Left renal pelvis (tissue), 4 donors: ENCODE results near the gene AP1S3. TPM values are rescaled to one million over a fixed set of nuclear protein-coding genes. Genes with fewer than 3 reads are reported as not detected.
"Not testable (repeated sequence)": the region's sequence is repeated elsewhere in the genome, so short reads cannot be mapped to it uniquely, and the experiment has no call there.

Experiments used
- DNase-seq, 4 donors: peaks; one replicate each; pipeline ENCODE4 v3.0.0-alpha.2; 2013; ENCODE audit warnings: low read depth in 4 of 4, low spot score in 3 of 4
- polyA plus RNA-seq, 4 donors: library from polyadenylated mRNA; unstranded; fragments of 120-200 nt; gene quantifications; one replicate each; pipeline ENCODE4 v1.2.1, GENCODE V29; 2013; ENCODE audit not compliant: insufficient read length in 4 of 4

Gene AP1S3
- polyA plus RNA-seq, 4 donors = 1.3 to 17.8 (median 15.7) TPM

- DNase-seq = no peak
Observed at GRCh38 chr2:223854741-223855140, 17.4 kb upstream of the AP1S3 start.

DNA sequence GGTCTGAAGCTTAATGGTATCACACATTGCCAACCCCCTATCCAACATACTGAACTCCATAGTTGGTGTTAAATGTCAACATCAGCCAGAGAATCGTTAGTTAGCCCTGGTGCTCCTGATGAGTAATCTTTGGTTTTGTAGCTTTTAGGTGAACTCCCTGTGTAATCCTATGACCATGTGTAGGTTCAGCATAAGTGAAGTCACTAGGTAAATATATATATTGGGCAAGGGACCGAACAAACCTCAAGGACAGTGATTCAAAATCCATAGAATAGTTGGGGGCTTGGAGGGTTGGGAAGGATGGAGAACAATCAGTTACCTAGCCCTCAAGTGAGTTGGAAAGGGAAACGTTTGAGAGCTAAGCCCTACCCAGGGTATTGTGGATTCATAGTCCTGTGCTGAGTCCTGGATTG, 16.0 kb upstream of the AP1S3 start:
- no peak for DNase-seq

- no peak for DNase-seq
Observed at GRCh38 chr2:223852281-223852795, 15.0 kb upstream of the AP1S3 start.

- no peak for DNase-seq
Observed at GRCh38 chr2:223847410-223847809, 10.0 kb upstream of the AP1S3 start.

GRCh38 chr2:223846515-223846914, 9.1 kb upstream of the AP1S3 start:
- no peak for DNase-seq

GRCh38 chr2:223841436-223842190, 4.2 kb upstream of the AP1S3 start:
- no peak for DNase-seq

DNA sequence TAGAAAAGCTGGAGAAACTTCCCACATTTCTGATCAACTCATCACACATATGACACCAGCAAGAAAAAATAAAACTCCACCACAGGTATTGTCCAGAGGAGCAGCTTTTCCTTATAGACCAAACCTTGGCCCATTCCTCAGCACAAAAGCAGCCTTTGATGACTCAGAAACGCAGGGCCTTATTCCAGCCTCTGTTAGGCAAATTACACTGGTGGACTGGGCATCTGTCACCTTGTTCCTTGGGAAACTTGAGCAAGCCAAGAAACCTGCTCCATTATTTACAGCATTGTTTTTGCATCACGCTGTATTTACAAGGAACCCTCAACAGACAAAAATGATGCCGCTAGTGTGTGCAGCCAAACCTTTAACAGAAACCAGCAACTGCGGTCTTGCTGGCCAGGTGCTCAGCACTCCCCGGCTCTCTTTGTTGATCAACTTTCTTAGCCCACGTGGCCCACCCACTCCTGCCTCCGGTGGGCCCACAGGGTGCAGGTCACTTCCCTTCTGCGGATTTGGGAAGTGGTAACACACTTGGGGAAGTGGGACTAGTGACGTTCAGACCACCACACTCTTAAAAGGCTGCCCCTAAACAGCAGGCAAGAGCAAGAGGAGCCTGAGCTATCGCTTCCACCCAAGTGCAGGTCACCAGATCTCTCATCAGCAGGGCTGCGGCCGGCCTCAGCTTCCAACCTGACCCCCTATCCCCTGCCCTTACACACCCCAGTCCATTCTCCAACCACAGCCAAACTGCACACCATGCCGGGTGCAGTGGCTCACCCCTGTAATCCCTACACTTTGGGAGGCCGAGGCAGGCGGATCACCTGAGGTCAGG, 1.5 kb downstream of the AP1S3 start:
- no peak for DNase-seq

DNA sequence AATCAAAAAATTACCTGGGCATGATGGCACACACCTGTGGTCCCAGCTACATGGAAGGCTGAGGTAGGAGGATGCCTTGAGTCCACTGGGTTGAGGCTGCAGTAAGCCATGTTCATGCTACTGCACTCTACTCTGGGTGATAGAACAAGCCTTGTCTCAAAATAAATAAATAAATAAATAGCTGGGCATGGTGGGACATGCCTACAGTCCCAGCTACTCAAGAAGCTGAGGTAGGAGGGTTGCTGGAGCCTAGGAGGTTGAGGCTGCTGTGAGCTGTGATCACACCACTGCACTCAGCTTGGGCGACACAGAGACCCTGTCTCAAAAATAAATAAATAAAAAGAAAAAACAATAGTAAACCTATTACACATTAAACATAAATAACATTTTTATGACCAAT, 3.0 kb downstream of the AP1S3 start:
- DNase-seq = no peak

- DNase-seq = no peak
Observed at GRCh38 chr2:223832241-223832903, 5.0 kb downstream of the AP1S3 start.

- no peak for DNase-seq
Observed at GRCh38 chr2:223829128-223829527, 8.3 kb downstream of the AP1S3 start.

- no peak for DNase-seq
Observed at GRCh38 chr2:223828314-223828713, 9.1 kb downstream of the AP1S3 start.

DNA sequence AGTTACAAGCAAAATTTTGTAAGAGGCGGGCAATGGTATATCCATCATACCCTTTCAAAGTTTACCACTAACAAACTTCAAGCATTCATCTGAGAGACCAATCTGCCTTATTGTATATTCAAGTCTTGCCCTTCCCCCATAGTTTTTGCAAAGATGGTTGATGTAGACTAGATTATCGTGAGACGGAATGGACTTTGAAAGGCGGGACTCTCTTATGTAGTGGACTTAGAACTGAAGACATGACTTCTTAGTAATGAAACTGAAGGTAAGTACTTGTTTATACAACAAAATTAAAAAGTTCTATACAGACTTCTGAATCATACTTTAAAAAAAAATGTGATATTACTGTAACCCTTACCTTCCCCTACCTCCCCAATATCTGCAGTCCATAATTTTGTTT, 10.4 kb downstream of the AP1S3 start:
- no peak for DNase-seq

DNA sequence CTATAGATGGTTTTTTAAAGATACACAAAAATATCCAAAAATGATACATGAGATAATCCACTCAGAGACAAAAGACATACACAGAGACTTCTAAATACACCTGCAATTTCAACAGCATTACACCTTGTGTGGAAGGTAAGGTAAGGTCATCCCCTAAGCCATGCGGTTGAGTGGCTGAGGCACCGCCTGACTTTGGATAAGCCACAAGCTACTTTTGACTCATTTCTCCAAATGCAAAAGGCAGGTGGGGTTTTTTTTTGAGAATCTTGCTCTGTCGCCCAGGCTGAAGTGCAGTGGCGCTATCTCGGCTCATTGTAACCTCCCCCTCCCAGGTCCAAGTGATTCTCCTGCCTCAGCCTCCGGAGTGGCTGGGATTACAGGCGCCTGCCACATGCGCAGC, 13.1 kb downstream of the AP1S3 start:
- no peak for DNase-seq

- DNase-seq = no peak
Observed at GRCh38 chr2:223822818-223823217, 14.6 kb downstream of the AP1S3 start.

DNA sequence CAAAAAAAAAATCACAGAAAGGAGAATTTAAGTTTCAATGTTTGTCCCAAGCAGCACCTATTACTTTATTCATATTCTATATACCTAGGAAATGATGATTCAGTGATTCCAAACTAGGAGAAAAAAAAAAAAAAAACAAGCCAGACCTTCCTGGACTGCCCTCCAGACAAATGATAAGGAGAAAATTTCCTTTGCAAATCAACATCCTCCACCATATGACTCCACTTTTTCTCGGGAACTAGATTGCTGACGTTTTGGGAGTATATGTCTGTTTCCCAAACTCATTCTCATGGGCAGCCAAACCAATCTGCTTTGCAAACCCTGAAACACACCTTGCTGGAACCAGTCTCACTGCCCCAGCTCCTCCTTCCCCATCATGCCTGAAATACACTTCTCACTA, 16.8 kb downstream of the AP1S3 start:
- no peak for DNase-seq

GRCh38 chr2:223819891-223820290, 17.5 kb downstream of the AP1S3 start:
- DNase-seq = no peak

GRCh38 chr2:223815884-223816570, 21.4 kb downstream of the AP1S3 start:
- DNase-seq = no peak

DNA sequence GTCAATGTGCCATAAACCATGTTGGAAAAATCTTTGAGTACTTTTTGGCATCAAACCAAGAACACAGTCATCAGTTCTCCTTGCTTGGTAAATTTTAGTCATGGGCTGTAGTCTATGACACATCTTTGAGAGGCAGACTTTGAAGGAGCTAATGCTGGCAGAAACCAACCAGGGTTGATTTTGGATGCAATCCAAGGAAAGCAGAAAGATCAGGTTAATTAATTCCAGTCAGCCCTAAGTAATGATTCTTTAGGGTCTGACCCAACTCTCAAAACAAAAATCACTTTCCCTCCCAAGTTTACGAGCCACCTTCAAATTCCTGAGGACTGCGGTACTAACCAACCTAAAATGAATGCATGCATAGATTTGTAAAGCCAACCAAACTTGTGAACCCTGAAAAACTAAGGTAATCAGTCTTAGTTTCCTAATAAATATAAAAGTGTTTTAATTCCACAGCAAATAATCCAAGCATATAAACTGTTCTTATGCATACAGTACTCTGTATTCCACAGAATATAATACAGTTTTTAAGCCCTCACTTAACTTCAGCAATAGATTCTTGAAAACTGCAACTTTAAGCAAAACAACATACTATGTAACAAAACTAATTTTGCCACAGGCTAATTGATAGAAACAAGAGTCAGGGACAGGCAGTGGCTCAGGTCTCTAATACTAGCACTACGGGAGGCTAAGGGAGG, 22.0 kb downstream of the AP1S3 start:
- DNase-seq = peak in 3 of 4 donors; percentile 68 to 86 (median 80)

- DNase-seq = not testable (repeated sequence)
Observed at GRCh38 chr2:223814764-223815163, 22.6 kb downstream of the AP1S3 start.

DNA sequence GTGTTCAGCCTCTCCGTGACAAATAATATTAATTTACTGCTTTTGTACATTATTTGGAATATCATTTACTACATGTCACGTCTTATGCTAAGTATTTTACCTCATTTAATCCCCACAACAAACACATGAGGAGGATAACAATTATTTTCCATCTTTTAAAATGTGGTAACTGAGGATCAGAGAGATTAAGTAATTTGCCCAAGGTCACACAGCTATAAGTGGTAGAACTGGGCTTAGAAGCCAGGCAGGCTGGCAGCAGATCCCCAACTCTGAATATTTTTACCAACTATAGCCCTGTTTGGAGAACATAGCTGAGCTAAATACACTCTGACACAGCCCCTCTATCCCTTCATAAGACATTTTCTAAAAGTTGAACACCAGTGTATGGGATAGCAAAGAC, 24.1 kb downstream of the AP1S3 start:
- no peak for DNase-seq
